Glutamatergic neuron (in vitro differentiated cells): Measurements from ENCODE around the gene NDRG3. TPM values are rescaled to one million over a fixed set of nuclear protein-coding genes. Genes with fewer than 3 reads are reported as not detected.

Source experiments
- DNase-seq: peaks from one replicate; pipeline ENCODE4 v3.0.0; 2022
- H3K27ac Mint-ChIP-seq: one replicate; pipeline ENCODE4 v1.8.0; 2020; ENCODE audit warnings: mild to moderate bottlenecking, mixed read lengths, inconsistent platforms; ENCODE audit not compliant: unreplicated experiment
- H3K27me3 Mint-ChIP-seq: one replicate; pipeline ENCODE4 v1.8.0; 2020; ENCODE audit warnings: mild to moderate bottlenecking, moderate library complexity, mixed read lengths, inconsistent platforms; ENCODE audit not compliant: unreplicated experiment
- H3K36me3 Mint-ChIP-seq: one replicate; pipeline ENCODE4 v1.8.0; 2020; ENCODE audit warnings: mild to moderate bottlenecking, mixed read lengths, inconsistent platforms; ENCODE audit not compliant: unreplicated experiment
- H3K4me1 Mint-ChIP-seq: one replicate; pipeline ENCODE4 v1.8.0; 2020; ENCODE audit warnings: mild to moderate bottlenecking, low read depth, mixed read lengths, inconsistent platforms; ENCODE audit not compliant: unreplicated experiment
- H3K4me3 Mint-ChIP-seq: one replicate; pipeline ENCODE4 v1.8.0; 2020; ENCODE audit warnings: mild to moderate bottlenecking, mixed read lengths, inconsistent platforms; ENCODE audit not compliant: unreplicated experiment
- H3K9me3 Mint-ChIP-seq: one replicate; pipeline ENCODE4 v1.8.0; 2020; ENCODE audit warnings: mild to moderate bottlenecking, moderate library complexity, mixed read lengths, inconsistent platforms; ENCODE audit not compliant: unreplicated experiment
- CTCF ChIP-seq: fragments of 200-600 bp; sonication (generic); IDR thresholded peaks from one replicate; pipeline ENCODE4 v1.5.0; 2021; ENCODE audit not compliant: partially characterized antibody, unreplicated experiment
- total RNA-seq: library from RNA; stranded (reverse); fragmentation: NEBNext Ultra II Directional; extraction: Animal tissue kit (Norgen Biotek cat#: 25700); gene quantifications from one replicate; pipeline ENCODE4 v1.2.1, GENCODE V29; 2021; ENCODE audit not compliant: unreplicated experiment

The NDRG3 gene
- total RNA-seq, 1 donor from 2014 or later: 31.8 TPM

- Mint-ChIP-seq H3K4me1 (no peaks in the 10 kb centered on the region), H3K9me3 (no peaks in the 10 kb centered on the region), H3K27me3 (no peaks in the 10 kb centered on the region), H3K36me3 (no peaks in the 10 kb centered on the region), H3K4me3 (no peak overlapping the region), H3K27ac (no peak overlapping the region)
- TF ChIP-seq CTCF: no peak
- no peak for DNase-seq
These were observed 111.5 kb downstream of the NDRG3 start for GRCh38 chr20:36634342-36634741.

- Mint-ChIP-seq H3K4me1 (no peaks in the 10 kb centered on the region), H3K4me3 (no peak overlapping the region), H3K27me3 (peaks cover 2% of the 10 kb centered on the region), H3K9me3 (no peaks in the 10 kb centered on the region), H3K27ac (no peak overlapping the region), H3K36me3 (no peaks in the 10 kb centered on the region)
- TF ChIP-seq CTCF: no peak
- no peak for DNase-seq
These were observed 112.6 kb downstream of the NDRG3 start for GRCh38 chr20:36633285-36633772.

GRCh38 chr20:36632487-36633284, 113.2 kb downstream of the NDRG3 start:
- Mint-ChIP-seq H3K27me3 (peaks cover 2% of the 10 kb centered on the region), H3K9me3 (no peaks in the 10 kb centered on the region), H3K4me3 (no peak overlapping the region), H3K27ac (no peak overlapping the region), H3K36me3 (no peaks in the 10 kb centered on the region), H3K4me1 (no peaks in the 10 kb centered on the region)
- DNase-seq: no peak
- TF ChIP-seq CTCF: no peak

- TF ChIP-seq CTCF: no peak
- DNase-seq: no peak
- H3K4me1 Mint-ChIP-seq: no peaks in the 10 kb centered on the region
- peaks cover 2% of the 10 kb centered on the region for H3K27me3 Mint-ChIP-seq
- H3K9me3 Mint-ChIP-seq: no peaks in the 10 kb centered on the region
- no peak overlapping the region for H3K27ac Mint-ChIP-seq
- no peaks in the 10 kb centered on the region for H3K36me3 Mint-ChIP-seq
- no peak overlapping the region for H3K4me3 Mint-ChIP-seq
These were observed 113.8 kb downstream of the NDRG3 start for GRCh38 chr20:36632147-36632486.

GRCh38 chr20:36631646-36632045, 114.2 kb downstream of the NDRG3 start:
- peaks cover 5% of the 10 kb centered on the region for H3K27me3 Mint-ChIP-seq
- H3K36me3 Mint-ChIP-seq: no peaks in the 10 kb centered on the region
- TF ChIP-seq CTCF: no peak
- H3K4me3 Mint-ChIP-seq: no peak overlapping the region
- H3K4me1 Mint-ChIP-seq: no peaks in the 10 kb centered on the region
- no peak overlapping the region for H3K27ac Mint-ChIP-seq
- no peak for DNase-seq
- H3K9me3 Mint-ChIP-seq: no peaks in the 10 kb centered on the region
